Measurements from ENCODE around the gene MTLN.
"Not testable (repeated sequence)": the region's sequence is repeated elsewhere in the genome, so short reads cannot be mapped to it uniquely, and the experiment has no call there.

The MTLN gene

GRCh38 chr2:110204408-110205385 is 7.7 kb downstream of the MTLN start, which contains the start of gene NPHP1:
TSS of gene NPHP1 (minus strand) at chr2:110205013. CDS start at chr2:110204968, 45 bp downstream.
- peak within 1 kb of the TSS; percentile 83 for H3K4me3 ChIP-seq (ENCODE audit: low read depth, low read length)

- H3K4me3 ChIP-seq (ENCODE audit: low read depth, low read length), result no peak overlapping the region
Observed at GRCh38 chr2:110198016-110198415, 14.3 kb downstream of the MTLN start.

DNA sequence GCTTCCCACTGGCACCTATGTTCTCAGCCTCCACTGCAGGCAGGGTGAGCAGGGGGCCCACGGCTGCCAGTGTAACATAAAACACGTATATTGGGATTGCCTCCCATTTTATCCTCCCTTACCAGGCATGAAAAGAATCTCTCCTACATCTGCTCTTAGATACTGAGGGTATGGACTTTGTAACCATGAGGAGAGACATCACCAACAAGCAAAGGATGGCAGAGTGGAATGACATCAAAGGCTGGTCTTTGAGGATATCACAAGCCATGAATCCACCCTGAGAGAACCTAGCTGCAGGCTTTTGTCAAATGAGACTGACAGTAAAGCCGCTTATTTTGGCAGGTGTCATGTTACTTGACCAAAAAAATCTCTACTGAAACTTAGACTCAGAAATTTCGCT is 14.9 kb downstream of the MTLN start:
- H3K4me3 ChIP-seq (ENCODE audit: low read depth, low read length), result no peak overlapping the region

GRCh38 chr2:110190169-110190568 is 22.2 kb downstream of the MTLN start:
- not testable (repeated sequence) for H3K4me3 ChIP-seq (ENCODE audit: low read depth, low read length)

DNA sequence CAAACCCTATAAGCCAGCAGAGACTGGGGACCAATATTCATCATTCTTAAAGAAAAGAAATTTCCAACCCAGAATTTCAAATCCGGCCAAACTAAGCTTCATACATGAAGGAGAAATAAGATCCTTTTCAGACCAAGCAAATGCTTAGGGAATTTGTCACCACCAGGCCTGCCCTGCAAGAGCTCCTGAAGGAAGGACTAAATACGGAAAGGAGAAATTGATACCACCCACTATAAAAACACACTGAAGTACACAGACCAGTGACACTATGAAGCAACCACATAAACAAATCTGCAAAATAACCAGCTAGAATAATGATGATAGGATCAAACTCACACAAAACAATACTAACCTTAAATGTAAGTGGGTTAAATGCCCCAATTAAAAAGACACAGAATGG is 29.9 kb downstream of the MTLN start:
- no peak overlapping the region for H3K4me3 ChIP-seq (ENCODE audit: low read depth, low read length)

DNA sequence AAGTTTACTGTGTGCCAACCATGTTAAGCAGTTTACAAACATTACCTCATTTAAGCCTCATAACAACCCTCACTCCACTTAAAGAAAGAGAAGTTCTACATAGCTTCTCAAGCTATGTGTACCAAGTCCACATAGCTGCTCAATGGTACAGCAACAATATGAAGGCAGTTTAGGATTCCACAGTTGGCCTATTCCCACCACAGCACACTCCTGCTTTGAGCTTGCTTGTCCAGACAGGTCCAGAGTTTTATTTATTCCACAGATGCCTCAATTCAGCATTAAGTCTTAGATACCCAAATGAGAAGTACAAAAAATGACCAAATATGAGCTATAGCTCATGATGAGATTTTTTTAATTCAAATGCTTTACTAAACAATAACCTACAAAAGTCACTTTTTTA is 32.3 kb downstream of the MTLN start:
- no peak overlapping the region for H3K4me3 ChIP-seq (ENCODE audit: low read depth, low read length)

- no peak overlapping the region for H3K4me3 ChIP-seq (ENCODE audit: low read depth, low read length)
Observed at GRCh38 chr2:110173523-110173922, 38.8 kb downstream of the MTLN start.

GRCh38 chr2:110172506-110172905 is 39.8 kb downstream of the MTLN start:
- no peak overlapping the region for H3K4me3 ChIP-seq (ENCODE audit: low read depth, low read length)

- no peak overlapping the region for H3K4me3 ChIP-seq (ENCODE audit: low read depth, low read length)
Observed at GRCh38 chr2:110170102-110170501, 42.2 kb downstream of the MTLN start.

DNA sequence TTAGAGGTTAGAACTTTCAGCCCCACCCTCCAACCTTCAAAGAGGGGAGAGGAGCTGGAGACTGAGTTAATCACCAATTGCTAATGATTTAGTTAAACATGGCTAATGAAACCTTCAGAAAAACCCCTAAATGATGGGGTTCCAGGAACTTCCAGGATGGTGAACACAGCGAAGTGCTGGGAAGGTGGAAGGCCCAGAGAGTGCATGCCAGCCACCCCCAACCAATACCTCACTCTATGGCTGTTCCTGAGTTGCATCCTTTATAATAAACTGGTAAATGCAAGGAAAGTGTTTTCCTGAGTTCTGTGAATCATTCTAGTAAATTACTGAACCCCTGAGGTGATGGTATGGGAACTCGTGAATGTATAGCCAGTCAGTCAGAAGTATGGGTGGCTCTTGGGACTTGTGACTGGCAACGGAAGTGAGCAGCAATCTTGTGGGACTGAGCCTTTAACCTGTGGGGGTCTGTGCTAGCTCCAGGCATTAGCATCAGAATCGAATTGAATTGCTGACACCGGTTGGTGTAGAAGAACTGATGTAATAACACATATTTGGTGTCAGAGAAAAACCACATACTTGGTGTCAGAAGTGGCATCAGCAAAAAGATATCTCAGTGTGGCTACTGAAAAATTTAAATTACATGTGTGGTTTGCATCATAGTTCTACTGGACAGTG is 44.9 kb downstream of the MTLN start:
- H3K4me3 ChIP-seq (ENCODE audit: low read depth, low read length), result no peak overlapping the region

- H3K4me3 ChIP-seq (ENCODE audit: low read depth, low read length), result no peak overlapping the region
Observed at GRCh38 chr2:110166266-110166665, 46.1 kb downstream of the MTLN start.
